ENCODE data around the gene FAM217A. TPM values are rescaled to one million over a fixed set of nuclear protein-coding genes. Genes with fewer than 3 reads are reported as not detected.

Gene FAM217A
- total and polyA plus RNA-seq, 3 experiments from 2014 or later: not detected

GRCh38 chr6:4055420-4056041, 23.4 kb downstream of the FAM217A start:
- Histone ChIP-seq H3K27me3 (ENCODE audit: insufficient read depth, low read length, poor library complexity, severe bottlenecking) (no peaks in the 10 kb centered on the region), H3K4me1 (ENCODE audit: insufficient read depth, low read length) (no peaks in the 10 kb centered on the region), H3K9me3 (ENCODE audit: low read length) (no peaks in the 10 kb centered on the region), H3K36me3 (ENCODE audit: insufficient read depth, low read length) (peaks cover 52% of the 10 kb centered on the region), H3K27ac (ENCODE audit: low read depth, low read length) (no peak overlapping the region), H3K4me3 (ENCODE audit: low read length) (no peak overlapping the region)
- Mint-ChIP-seq H3K27ac (peak overlapping the region in 5 of 8 donors; percentile 19 to 84 (median 35)), H3K4me1 (peaks cover 12 to 27% (median 14%) of the 10 kb centered on the region in 3 donors), H3K9me3 (no peaks in the 10 kb centered on the region), H3K36me3 (peaks cover 7 to 90% (median 25%) of the 10 kb centered on the region in 3 donors), H3K27me3 (no peaks in the 10 kb centered on the region), H3K4me3 (no peak overlapping the region)
- ChIA-PET CTCF (no interaction called here), POLR2A (no interaction called here)
- no peak for DNase-seq

GRCh38 chr6:4049246-4049645, 29.7 kb downstream of the FAM217A start:
- no peaks in the 10 kb centered on the region for H3K9me3 Mint-ChIP-seq
- no peak overlapping the region for H3K4me3 Mint-ChIP-seq
- ChIA-PET CTCF (interaction anchor here (1.2 to 1.6 kb wide), 2 partner anchors 28 to 200 kb away, joined by 4 read pairs; partner anchors contain the start of gene FAM50B), POLR2A (no interaction called here)
- H3K27me3 Mint-ChIP-seq: no peaks in the 10 kb centered on the region
- peaks cover 9 to 87% (median 25%) of the 10 kb centered on the region in 3 donors for H3K36me3 Mint-ChIP-seq
- peaks cover 1 to 6% (median 3%) of the 10 kb centered on the region in 3 donors for H3K4me1 Mint-ChIP-seq
- DNase-seq: no peak
- peaks cover 65% of the 10 kb centered on the region for H3K36me3 ChIP-seq (ENCODE audit: insufficient read depth, low read length)
- no peaks in the 10 kb centered on the region for H3K9me3 ChIP-seq (ENCODE audit: low read length)
- no peak overlapping the region for H3K4me3 ChIP-seq (ENCODE audit: low read length)
- H3K27ac Mint-ChIP-seq: no peak overlapping the region
- no peaks in the 10 kb centered on the region for H3K27me3 ChIP-seq (ENCODE audit: insufficient read depth, low read length, poor library complexity, severe bottlenecking)
- H3K27ac ChIP-seq (ENCODE audit: low read depth, low read length): no peak overlapping the region
- no peaks in the 10 kb centered on the region for H3K4me1 ChIP-seq (ENCODE audit: insufficient read depth, low read length)

GRCh38 chr6:4041480-4041879, 37.5 kb downstream of the FAM217A start:
- Mint-ChIP-seq H3K4me1 (peaks cover 25 to 42% (median 34%) of the 10 kb centered on the region in 3 donors), H3K4me3 (no peak overlapping the region), H3K27ac (peak overlapping the region in 6 of 8 donors; percentile 3 to 70 (median 16)), H3K9me3 (no peaks in the 10 kb centered on the region), H3K27me3 (no peaks in the 10 kb centered on the region), H3K36me3 (peaks cover 11 to 93% (median 36%) of the 10 kb centered on the region in 3 donors)
- no peaks in the 10 kb centered on the region for H3K4me1 ChIP-seq (ENCODE audit: insufficient read depth, low read length)
- CTCF ChIA-PET: no interaction called here
- H3K27me3 ChIP-seq (ENCODE audit: insufficient read depth, low read length, poor library complexity, severe bottlenecking): no peaks in the 10 kb centered on the region
- H3K9me3 ChIP-seq (ENCODE audit: low read length): no peaks in the 10 kb centered on the region
- POLR2A ChIA-PET: no interaction called here
- H3K27ac ChIP-seq (ENCODE audit: low read depth, low read length): no peak overlapping the region
- peaks cover 66% of the 10 kb centered on the region for H3K36me3 ChIP-seq (ENCODE audit: insufficient read depth, low read length)
- no peak for DNase-seq
- H3K4me3 ChIP-seq (ENCODE audit: low read length): no peak overlapping the region

GRCh38 chr6:4039348-4039747, 39.6 kb downstream of the FAM217A start:
- no peaks in the 10 kb centered on the region for H3K9me3 ChIP-seq (ENCODE audit: low read length)
- H3K9me3 Mint-ChIP-seq: no peaks in the 10 kb centered on the region
- ChIA-PET CTCF (interaction anchor here (1.5 kb wide), 1 partner anchor 18 kb away, joined by 4 read pairs; a partner anchor contains a TSS), POLR2A (no interaction called here)
- no peak overlapping the region for H3K4me3 ChIP-seq (ENCODE audit: low read length)
- DNase-seq: no peak
- peak overlapping the region in 1 of 8 donors; percentile 4 for H3K27ac Mint-ChIP-seq
- H3K27ac ChIP-seq (ENCODE audit: low read depth, low read length): no peak overlapping the region
- no peaks in the 10 kb centered on the region for H3K27me3 Mint-ChIP-seq
- H3K4me1 ChIP-seq (ENCODE audit: insufficient read depth, low read length): peaks cover 9% of the 10 kb centered on the region
- H3K4me1 Mint-ChIP-seq: peaks cover 36 to 49% (median 46%) of the 10 kb centered on the region in 3 donors
- H3K36me3 ChIP-seq (ENCODE audit: insufficient read depth, low read length): peaks cover 60% of the 10 kb centered on the region
- H3K4me3 Mint-ChIP-seq: no peak overlapping the region
- H3K36me3 Mint-ChIP-seq: peaks cover 11 to 86% (median 34%) of the 10 kb centered on the region in 3 donors
- H3K27me3 ChIP-seq (ENCODE audit: insufficient read depth, low read length, poor library complexity, severe bottlenecking): no peaks in the 10 kb centered on the region

- DNase-seq: no peak
- H3K4me3 ChIP-seq (ENCODE audit: low read length): no peak overlapping the region
- ChIA-PET CTCF (interaction anchor here (1.0 to 1.9 kb wide), 3 partner anchors 11 to 15 kb away, joined by 3 to 5 read pairs (median 4); a partner anchor contains a TSS), POLR2A (no interaction called here)
- peak overlapping the region in 2 of 8 donors; percentile 41 to 62 for H3K27ac Mint-ChIP-seq
- H3K27me3 Mint-ChIP-seq: no peaks in the 10 kb centered on the region
- no peaks in the 10 kb centered on the region for H3K9me3 Mint-ChIP-seq
- peaks cover 20 to 81% (median 36%) of the 10 kb centered on the region in 3 donors for H3K36me3 Mint-ChIP-seq
- peaks cover 48% of the 10 kb centered on the region for H3K36me3 ChIP-seq (ENCODE audit: insufficient read depth, low read length)
- H3K27ac ChIP-seq (ENCODE audit: low read depth, low read length): no peak overlapping the region
- H3K4me1 ChIP-seq (ENCODE audit: insufficient read depth, low read length): peaks cover 9% of the 10 kb centered on the region
- peak overlapping the region in 2 of 7 donors; percentile 26 to 53 for H3K4me3 Mint-ChIP-seq
- H3K9me3 ChIP-seq (ENCODE audit: low read length): no peaks in the 10 kb centered on the region
- no peaks in the 10 kb centered on the region for H3K27me3 ChIP-seq (ENCODE audit: insufficient read depth, low read length, poor library complexity, severe bottlenecking)
- H3K4me1 Mint-ChIP-seq: peaks cover 57 to 73% (median 71%) of the 10 kb centered on the region in 3 donors
Observed at GRCh38 chr6:4036581-4036980, 42.4 kb downstream of the FAM217A start.

GRCh38 chr6:4032475-4032874, 46.5 kb downstream of the FAM217A start:
- Histone ChIP-seq H3K4me3 (ENCODE audit: low read length) (no peak overlapping the region), H3K4me1 (ENCODE audit: insufficient read depth, low read length) (peaks cover 45% of the 10 kb centered on the region), H3K9me3 (ENCODE audit: low read length) (no peaks in the 10 kb centered on the region), H3K36me3 (ENCODE audit: insufficient read depth, low read length) (peaks cover 23% of the 10 kb centered on the region), H3K27ac (ENCODE audit: low read depth, low read length) (no peak overlapping the region), H3K27me3 (ENCODE audit: insufficient read depth, low read length, poor library complexity, severe bottlenecking) (no peaks in the 10 kb centered on the region)
- no peak for DNase-seq
- Mint-ChIP-seq H3K9me3 (no peaks in the 10 kb centered on the region), H3K27me3 (no peaks in the 10 kb centered on the region), H3K4me1 (peaks cover 75 to 91% (median 91%) of the 10 kb centered on the region in 3 donors), H3K27ac (peak overlapping the region in 3 of 8 donors; percentile 4 to 66 (median 38)), H3K36me3 (peaks cover 12 to 70% (median 26%) of the 10 kb centered on the region in 3 donors), H3K4me3 (peak overlapping the region in 2 of 7 donors; percentile 1 to 8)
- POLR2A ChIA-PET: no interaction called here
- CTCF ChIA-PET: no interaction called here

- ChIA-PET POLR2A (no interaction called here), CTCF (interaction anchor here (1.5 kb wide), 1 partner anchor 10 kb away, joined by 8 read pairs; a partner anchor contains a TSS)
- Histone ChIP-seq H3K4me1 (ENCODE audit: insufficient read depth, low read length) (peaks cover 54% of the 10 kb centered on the region), H3K27me3 (ENCODE audit: insufficient read depth, low read length, poor library complexity, severe bottlenecking) (no peaks in the 10 kb centered on the region), H3K9me3 (ENCODE audit: low read length) (no peaks in the 10 kb centered on the region), H3K4me3 (ENCODE audit: low read length) (no peak overlapping the region), H3K27ac (ENCODE audit: low read depth, low read length) (no peak overlapping the region), H3K36me3 (ENCODE audit: insufficient read depth, low read length) (peaks cover 20% of the 10 kb centered on the region)
- DNase-seq: no peak
- Mint-ChIP-seq H3K36me3 (peaks cover 12 to 67% (median 28%) of the 10 kb centered on the region in 3 donors), H3K4me3 (peak overlapping the region in 4 of 7 donors; percentile 3 to 10 (median 4)), H3K9me3 (no peaks in the 10 kb centered on the region), H3K4me1 (peaks cover 75 to 92% (median 91%) of the 10 kb centered on the region in 3 donors), H3K27me3 (no peaks in the 10 kb centered on the region), H3K27ac (peak overlapping the region in 3 of 8 donors; percentile 53 to 67 (median 64))
Observed at GRCh38 chr6:4031442-4031841, 47.5 kb downstream of the FAM217A start.

GRCh38 chr6:4030669-4031068, 48.3 kb downstream of the FAM217A start:
- H3K9me3 ChIP-seq (ENCODE audit: low read length): no peaks in the 10 kb centered on the region
- H3K4me3 Mint-ChIP-seq: peak overlapping the region in 3 of 7 donors; percentile 1 to 16 (median 5)
- H3K36me3 ChIP-seq (ENCODE audit: insufficient read depth, low read length): peaks cover 20% of the 10 kb centered on the region
- H3K4me1 ChIP-seq (ENCODE audit: insufficient read depth, low read length): peaks cover 51% of the 10 kb centered on the region
- peak overlapping the region in 7 of 8 donors; percentile 3 to 67 (median 28) for H3K27ac Mint-ChIP-seq
- H3K27me3 ChIP-seq (ENCODE audit: insufficient read depth, low read length, poor library complexity, severe bottlenecking): no peaks in the 10 kb centered on the region
- ChIA-PET POLR2A (interaction anchor here (0.6 kb wide), 1 partner anchor 9 kb away, joined by 3 read pairs; a partner anchor contains a TSS), CTCF (interaction anchor here (1.5 kb wide), 1 partner anchor 9 kb away, joined by 8 read pairs; a partner anchor contains a TSS)
- DNase-seq: no peak
- no peaks in the 10 kb centered on the region for H3K9me3 Mint-ChIP-seq
- no peaks in the 10 kb centered on the region for H3K27me3 Mint-ChIP-seq
- no peak overlapping the region for H3K27ac ChIP-seq (ENCODE audit: low read depth, low read length)
- H3K36me3 Mint-ChIP-seq: peaks cover 12 to 61% (median 26%) of the 10 kb centered on the region in 3 donors
- peaks cover 70 to 88% (median 87%) of the 10 kb centered on the region in 3 donors for H3K4me1 Mint-ChIP-seq
- H3K4me3 ChIP-seq (ENCODE audit: low read length): no peak overlapping the region

Data from CD8-positive, alpha-beta memory T cell (primary cell).